SK-N-SH treated with all-trans-retinoic acid at 6 μM for 48 hours (cell line): Measurements from ENCODE around the gene PAPPA.

Source experiments
- ATAC-seq: fragments of 200-7000 bp; cut with Tn5 transposase; 3 replicates; pipeline ENCODE4 v1.9.1; 2020; ENCODE audit warnings: mild to moderate bottlenecking, moderate library complexity
- ARNTL ChIP-seq: fragments of 450-650 bp; formaldehyde crosslinking; IDR thresholded peaks from 2 replicates; pipeline ENCODE4 v1.5.0; 2020; ENCODE audit warnings: low read depth, mild to moderate bottlenecking, moderate library complexity, borderline replicate concordance
- BACH2 ChIP-seq: fragments of 250-450 bp; sonication (Bioruptor Pico); IDR thresholded peaks from 2 replicates; pipeline ENCODE4 v1.9.0; 2021; ENCODE audit warnings: mild to moderate bottlenecking, borderline replicate concordance
- CSDC2 ChIP-seq: fragments of 250-450 bp; sonication (Bioruptor Pico); IDR thresholded peaks from 2 replicates; pipeline ENCODE4 v1.5.0; 2020; ENCODE audit warnings: mild to moderate bottlenecking, moderate library complexity
- ESRRG ChIP-seq: fragments of 250-450 bp; sonication (Bioruptor Pico); IDR thresholded peaks from 2 replicates; pipeline ENCODE4 v1.6.1; 2021; ENCODE audit warnings: mild to moderate bottlenecking
- GLIS3 ChIP-seq: fragments of 250-450 bp; sonication (Bioruptor Pico); IDR thresholded peaks from 2 replicates; pipeline ENCODE4 v1.5.0; 2020; ENCODE audit warnings: mild to moderate bottlenecking, moderate library complexity
- ISL1 ChIP-seq: fragments of 250-450 bp; sonication (Bioruptor Pico); IDR thresholded peaks from 2 replicates; pipeline ENCODE4 v2.1.2; 2022; ENCODE audit warnings: mild to moderate bottlenecking, moderate library complexity
- OSR1 ChIP-seq: fragments of 250-450 bp; sonication (Bioruptor Pico); IDR thresholded peaks from 2 replicates; pipeline ENCODE4 v1.8.0; 2022; ENCODE audit warnings: moderate library complexity, mild to moderate bottlenecking, inconsistent platforms
- PPARA ChIP-seq: fragments of 250-450 bp; sonication (Bioruptor Pico); IDR thresholded peaks from 2 replicates; pipeline ENCODE4 v1.5.0; 2020; ENCODE audit warnings: mild to moderate bottlenecking, borderline replicate concordance
- RARB ChIP-seq: fragments of 250-450 bp; sonication (Bioruptor Pico); IDR thresholded peaks from 2 replicates; pipeline ENCODE4 v1.8.0; 2021; ENCODE audit warnings: mild to moderate bottlenecking, moderate library complexity
- SNAI2 ChIP-seq: fragments of 250-450 bp; sonication (Bioruptor Pico); IDR thresholded peaks from 2 replicates; pipeline ENCODE4 v1.5.0; 2020; ENCODE audit warnings: mild to moderate bottlenecking, moderate library complexity
- TCF4 ChIP-seq: fragments of 250-450 bp; sonication (Bioruptor Pico); IDR thresholded peaks from 2 replicates; pipeline ENCODE4 v1.8.0; 2021; ENCODE audit warnings: mild to moderate bottlenecking, moderate library complexity, borderline replicate concordance
- TOX ChIP-seq: fragments of 250-450 bp; sonication (Bioruptor Pico); IDR thresholded peaks from 2 replicates; pipeline ENCODE4 v1.8.0; 2021; ENCODE audit warnings: mild to moderate bottlenecking, moderate library complexity, borderline replicate concordance
- ZFP3 ChIP-seq: fragments of 250-450 bp; sonication (Bioruptor Pico); IDR thresholded peaks from 2 replicates; pipeline ENCODE4 v1.5.0; 2020; ENCODE audit warnings: mild to moderate bottlenecking, moderate library complexity
- ZFP30 ChIP-seq: fragments of 450-650 bp; formaldehyde crosslinking; IDR thresholded peaks from 2 replicates; pipeline ENCODE4 v1.5.0; 2022; ENCODE audit warnings: mild to moderate bottlenecking, moderate library complexity
- ZNF565 ChIP-seq: fragments of 450-650 bp; formaldehyde crosslinking; conservative IDR thresholded peaks from 2 replicates; pipeline ENCODE4 v1.5.0; 2020; ENCODE audit warnings: low read depth, mild to moderate bottlenecking, moderate library complexity
- ZNF70 ChIP-seq: fragments of 450-650 bp; formaldehyde crosslinking; IDR thresholded peaks from 2 replicates; pipeline ENCODE4 v1.5.0; 2020; ENCODE audit warnings: mild to moderate bottlenecking, moderate library complexity
- ZNF8 ChIP-seq: fragments of 450-650 bp; formaldehyde crosslinking; IDR thresholded peaks from 2 replicates; pipeline ENCODE4 v1.5.0; 2020; ENCODE audit warnings: mild to moderate bottlenecking, moderate library complexity
- TF ChIP-seq, protein P1 (sequence below): fragments of 250-450 bp; sonication (Bioruptor Pico); IDR thresholded peaks from 2 replicates; pipeline ENCODE4 v1.5.0; 2020; ENCODE audit warnings: mild to moderate bottlenecking, moderate library complexity
- TF ChIP-seq, protein P2 (sequence below): fragments of 250-450 bp; sonication (Bioruptor Pico); IDR thresholded peaks from 2 replicates; pipeline ENCODE4 v1.5.1; 2020; ENCODE audit warnings: low read depth, mild to moderate bottlenecking, moderate library complexity
- TF ChIP-seq, protein P3 (sequence below): fragments of 250-450 bp; sonication (Bioruptor Pico); IDR thresholded peaks from 2 replicates; pipeline ENCODE4 v1.8.0; 2020; ENCODE audit warnings: mild to moderate bottlenecking, moderate library complexity, borderline replicate concordance
- TF ChIP-seq, protein P4 (sequence below): fragments of 250-450 bp; sonication (Bioruptor Pico); IDR thresholded peaks from 2 replicates; pipeline ENCODE4 v1.8.0; 2021; ENCODE audit warnings: low read depth, mild to moderate bottlenecking, moderate library complexity, borderline replicate concordance

The PAPPA gene

DNA sequence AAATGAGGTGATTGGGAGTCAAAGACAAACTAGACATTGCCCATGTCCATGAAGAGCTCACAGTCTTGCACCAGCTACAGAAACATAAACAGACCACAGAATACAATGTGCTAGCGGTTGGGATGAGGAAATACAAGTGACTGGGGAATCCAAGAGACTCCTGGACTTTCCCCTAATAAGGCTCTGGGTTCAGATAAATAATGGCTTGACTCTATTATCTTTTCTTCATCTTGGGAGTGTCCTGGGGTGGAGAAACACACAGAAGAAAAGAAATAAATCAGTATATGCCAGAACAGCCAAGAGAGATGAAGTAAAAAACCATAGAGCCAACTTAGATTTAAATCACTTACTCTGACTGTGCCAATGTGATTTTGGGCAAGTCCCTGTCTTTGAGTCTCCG is 227.8 kb downstream of the PAPPA start:
- no peak for ATAC-seq
- no peak for TF ChIP-seq ARNTL (CRISPR knock-in tag)
- TF ChIP-seq SNAI2 (CRISPR knock-in tag), result no peak
- TF ChIP-seq, protein P1, sequence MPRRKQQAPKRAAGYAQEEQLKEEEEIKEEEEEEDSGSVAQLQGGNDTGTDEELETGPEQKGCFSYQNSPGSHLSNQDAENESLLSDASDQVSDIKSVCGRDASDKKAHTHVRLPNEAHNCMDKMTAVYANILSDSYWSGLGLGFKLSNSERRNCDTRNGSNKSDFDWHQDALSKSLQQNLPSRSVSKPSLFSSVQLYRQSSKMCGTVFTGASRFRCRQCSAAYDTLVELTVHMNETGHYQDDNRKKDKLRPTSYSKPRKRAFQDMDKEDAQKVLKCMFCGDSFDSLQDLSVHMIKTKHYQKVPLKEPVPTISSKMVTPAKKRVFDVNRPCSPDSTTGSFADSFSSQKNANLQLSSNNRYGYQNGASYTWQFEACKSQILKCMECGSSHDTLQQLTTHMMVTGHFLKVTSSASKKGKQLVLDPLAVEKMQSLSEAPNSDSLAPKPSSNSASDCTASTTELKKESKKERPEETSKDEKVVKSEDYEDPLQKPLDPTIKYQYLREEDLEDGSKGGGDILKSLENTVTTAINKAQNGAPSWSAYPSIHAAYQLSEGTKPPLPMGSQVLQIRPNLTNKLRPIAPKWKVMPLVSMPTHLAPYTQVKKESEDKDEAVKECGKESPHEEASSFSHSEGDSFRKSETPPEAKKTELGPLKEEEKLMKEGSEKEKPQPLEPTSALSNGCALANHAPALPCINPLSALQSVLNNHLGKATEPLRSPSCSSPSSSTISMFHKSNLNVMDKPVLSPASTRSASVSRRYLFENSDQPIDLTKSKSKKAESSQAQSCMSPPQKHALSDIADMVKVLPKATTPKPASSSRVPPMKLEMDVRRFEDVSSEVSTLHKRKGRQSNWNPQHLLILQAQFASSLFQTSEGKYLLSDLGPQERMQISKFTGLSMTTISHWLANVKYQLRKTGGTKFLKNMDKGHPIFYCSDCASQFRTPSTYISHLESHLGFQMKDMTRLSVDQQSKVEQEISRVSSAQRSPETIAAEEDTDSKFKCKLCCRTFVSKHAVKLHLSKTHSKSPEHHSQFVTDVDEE (CRISPR knock-in tag), result no peak
- TF ChIP-seq, protein P2, sequence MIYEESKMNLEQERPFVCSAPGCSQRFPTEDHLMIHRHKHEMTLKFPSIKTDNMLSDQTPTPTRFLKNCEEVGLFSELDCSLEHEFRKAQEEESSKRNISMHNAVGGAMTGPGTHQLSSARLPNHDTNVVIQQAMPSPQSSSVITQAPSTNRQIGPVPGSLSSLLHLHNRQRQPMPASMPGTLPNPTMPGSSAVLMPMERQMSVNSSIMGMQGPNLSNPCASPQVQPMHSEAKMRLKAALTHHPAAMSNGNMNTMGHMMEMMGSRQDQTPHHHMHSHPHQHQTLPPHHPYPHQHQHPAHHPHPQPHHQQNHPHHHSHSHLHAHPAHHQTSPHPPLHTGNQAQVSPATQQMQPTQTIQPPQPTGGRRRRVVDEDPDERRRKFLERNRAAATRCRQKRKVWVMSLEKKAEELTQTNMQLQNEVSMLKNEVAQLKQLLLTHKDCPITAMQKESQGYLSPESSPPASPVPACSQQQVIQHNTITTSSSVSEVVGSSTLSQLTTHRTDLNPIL (CRISPR knock-in tag), result no peak
- TF ChIP-seq, protein P3, sequence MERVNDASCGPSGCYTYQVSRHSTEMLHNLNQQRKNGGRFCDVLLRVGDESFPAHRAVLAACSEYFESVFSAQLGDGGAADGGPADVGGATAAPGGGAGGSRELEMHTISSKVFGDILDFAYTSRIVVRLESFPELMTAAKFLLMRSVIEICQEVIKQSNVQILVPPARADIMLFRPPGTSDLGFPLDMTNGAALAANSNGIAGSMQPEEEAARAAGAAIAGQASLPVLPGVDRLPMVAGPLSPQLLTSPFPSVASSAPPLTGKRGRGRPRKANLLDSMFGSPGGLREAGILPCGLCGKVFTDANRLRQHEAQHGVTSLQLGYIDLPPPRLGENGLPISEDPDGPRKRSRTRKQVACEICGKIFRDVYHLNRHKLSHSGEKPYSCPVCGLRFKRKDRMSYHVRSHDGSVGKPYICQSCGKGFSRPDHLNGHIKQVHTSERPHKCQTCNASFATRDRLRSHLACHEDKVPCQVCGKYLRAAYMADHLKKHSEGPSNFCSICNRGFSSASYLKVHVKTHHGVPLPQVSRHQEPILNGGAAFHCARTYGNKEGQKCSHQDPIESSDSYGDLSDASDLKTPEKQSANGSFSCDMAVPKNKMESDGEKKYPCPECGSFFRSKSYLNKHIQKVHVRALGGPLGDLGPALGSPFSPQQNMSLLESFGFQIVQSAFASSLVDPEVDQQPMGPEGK (CRISPR knock-in tag), result no peak
- no peak for TF ChIP-seq OSR1 (CRISPR knock-in tag)
- TF ChIP-seq GLIS3 (CRISPR knock-in tag), result no peak
- no peak for TF ChIP-seq ZNF8 (CRISPR knock-in tag)
- TF ChIP-seq ZNF70 (CRISPR knock-in tag), result no peak
- no peak for TF ChIP-seq ISL1 (CRISPR knock-in tag)

DNA sequence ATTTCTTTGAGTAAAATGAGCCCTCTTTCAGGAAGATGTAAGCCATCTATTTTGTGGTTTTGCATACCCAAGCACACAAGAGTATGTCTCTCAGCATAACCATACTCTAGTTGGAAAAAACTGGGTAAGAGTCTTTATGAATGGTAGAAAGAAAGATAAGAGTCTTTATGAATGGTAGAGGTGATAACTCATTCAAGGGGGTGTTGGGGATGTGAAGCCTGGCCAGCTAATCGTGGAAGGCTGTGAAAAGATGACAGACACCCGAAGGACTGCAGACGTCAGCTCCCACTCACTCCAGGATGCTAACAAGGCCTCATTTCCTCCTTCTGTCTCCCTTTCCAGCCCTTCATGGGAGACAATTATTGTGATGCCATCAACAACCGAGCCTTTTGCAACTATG is 228.5 kb downstream of the PAPPA start:
- no peak for ATAC-seq
- TF ChIP-seq TOX, result no peak
- TF ChIP-seq ZNF8 (CRISPR knock-in tag), result no peak
- no peak for TF ChIP-seq ZFP30 (CRISPR knock-in tag)
- no peak for TF ChIP-seq ARNTL (CRISPR knock-in tag)
- no peak for TF ChIP-seq OSR1 (CRISPR knock-in tag)
- no peak for TF ChIP-seq BACH2 (CRISPR knock-in tag)
- TF ChIP-seq RARB (CRISPR knock-in tag), result no peak
- TF ChIP-seq GLIS3 (CRISPR knock-in tag), result no peak
- no peak for TF ChIP-seq SNAI2 (CRISPR knock-in tag)
- TF ChIP-seq, protein P3 (CRISPR knock-in tag), result no peak
- TF ChIP-seq, protein P1 (CRISPR knock-in tag), result no peak
- TF ChIP-seq, protein P4, sequence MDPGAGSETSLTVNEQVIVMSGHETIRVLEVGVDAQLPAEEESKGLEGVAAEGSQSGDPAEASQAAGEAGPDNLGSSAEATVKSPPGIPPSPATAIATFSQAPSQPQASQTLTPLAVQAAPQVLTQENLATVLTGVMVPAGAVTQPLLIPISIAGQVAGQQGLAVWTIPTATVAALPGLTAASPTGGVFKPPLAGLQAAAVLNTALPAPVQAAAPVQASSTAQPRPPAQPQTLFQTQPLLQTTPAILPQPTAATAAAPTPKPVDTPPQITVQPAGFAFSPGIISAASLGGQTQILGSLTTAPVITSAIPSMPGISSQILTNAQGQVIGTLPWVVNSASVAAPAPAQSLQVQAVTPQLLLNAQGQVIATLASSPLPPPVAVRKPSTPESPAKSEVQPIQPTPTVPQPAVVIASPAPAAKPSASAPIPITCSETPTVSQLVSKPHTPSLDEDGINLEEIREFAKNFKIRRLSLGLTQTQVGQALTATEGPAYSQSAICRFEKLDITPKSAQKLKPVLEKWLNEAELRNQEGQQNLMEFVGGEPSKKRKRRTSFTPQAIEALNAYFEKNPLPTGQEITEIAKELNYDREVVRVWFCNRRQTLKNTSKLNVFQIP (CRISPR knock-in tag), result no peak
- TF ChIP-seq TCF4 (CRISPR knock-in tag), result no peak
- no peak for TF ChIP-seq ESRRG
- TF ChIP-seq ZNF565 (CRISPR knock-in tag), result no peak
- TF ChIP-seq ZFP3 (CRISPR knock-in tag), result no peak
- TF ChIP-seq, protein P2 (CRISPR knock-in tag), result no peak
- TF ChIP-seq PPARA (CRISPR knock-in tag), result no peak
- no peak for TF ChIP-seq CSDC2 (CRISPR knock-in tag)
